ENCODE results near the gene PITX1.

PITX1 gene

DNA sequence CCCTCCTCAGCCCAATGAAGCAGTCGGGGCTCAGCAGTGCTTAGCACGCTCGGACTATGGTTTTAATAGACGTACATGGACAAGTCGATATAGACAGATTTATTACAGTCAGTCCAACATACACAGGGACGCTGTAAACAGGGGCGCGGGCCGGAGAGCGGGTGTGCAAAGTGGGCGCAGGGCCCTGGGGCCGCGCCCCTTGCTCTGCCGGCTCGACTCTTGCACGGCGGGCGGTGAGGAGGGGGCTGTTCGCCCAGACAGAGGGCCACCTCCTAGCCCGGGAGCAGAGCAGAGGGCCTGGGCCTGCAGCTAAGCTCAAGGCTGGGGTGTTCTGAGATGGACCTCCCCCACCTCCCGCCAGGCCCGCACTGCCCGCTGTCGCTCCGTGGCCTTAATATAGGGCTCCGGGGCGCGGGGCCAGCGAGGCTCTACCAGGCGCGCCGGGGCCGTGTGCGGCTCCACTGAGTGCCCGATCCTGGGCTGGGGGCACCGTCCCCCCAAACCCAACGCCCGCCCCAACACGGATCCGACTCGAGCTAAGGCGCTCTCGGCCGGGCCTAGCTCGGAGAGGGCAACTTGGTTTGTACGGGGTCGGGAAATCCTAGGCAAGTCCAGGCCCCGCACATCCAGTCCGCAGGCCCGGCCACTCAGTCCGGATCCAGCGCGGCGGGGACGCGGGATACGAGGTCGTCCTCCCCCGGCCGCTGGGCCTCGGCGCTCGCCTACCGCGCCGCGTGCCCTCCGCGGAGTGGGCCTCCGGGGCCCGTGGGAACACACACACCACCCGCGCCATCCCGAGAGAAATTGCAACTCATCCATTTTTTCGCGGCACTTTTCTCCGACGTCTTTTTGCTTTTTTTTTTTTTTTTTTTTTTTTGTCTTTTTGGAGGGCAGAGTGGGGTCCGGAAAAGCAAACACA lies 6.1 kb downstream of the PITX1 start:
- Histone ChIP-seq H3K9ac (ENCODE audit: low read length) (peak overlapping the region; percentile 8), H3K27me3 (ENCODE audit: control insufficient read depth, insufficient read depth, low read length) (peaks cover 90% of the 10 kb centered on the region)

DNA sequence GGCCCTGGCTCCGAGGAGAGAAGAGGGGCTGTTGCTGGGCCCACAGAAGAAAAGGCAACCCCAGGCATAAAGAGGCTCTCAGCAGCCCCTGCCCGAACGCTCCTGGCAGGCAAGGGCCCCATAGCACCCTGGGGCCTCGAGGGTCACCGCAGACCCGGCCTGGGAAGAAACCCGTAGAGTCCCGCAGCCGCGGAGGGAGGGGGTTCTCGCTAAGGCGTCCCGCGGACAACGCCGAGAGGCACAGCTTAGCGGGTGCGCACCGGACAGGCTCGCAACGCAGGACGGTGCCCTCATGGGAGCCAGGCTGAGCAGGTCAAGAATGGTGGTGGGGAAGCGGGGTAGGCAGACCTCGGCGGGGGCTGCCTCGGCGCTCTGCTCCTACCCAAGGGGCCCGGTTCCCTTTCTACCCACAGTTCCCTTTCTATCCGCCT lies 6.7 kb downstream of the PITX1 start:
- no peak overlapping the region for H3K9ac ChIP-seq (ENCODE audit: low read length)
- peaks cover 42% of the 10 kb centered on the region for H3K4me1 ChIP-seq (ENCODE audit: control insufficient read depth, insufficient read depth, low read length)
- H3K36me3 ChIP-seq (ENCODE audit: control insufficient read depth, insufficient read depth, low read length) = no peaks in the 10 kb centered on the region
- no peaks in the 10 kb centered on the region for H3K9me3 ChIP-seq (ENCODE audit: control insufficient read depth, insufficient read depth, low read depth, low read length)
- H3K27me3 ChIP-seq (ENCODE audit: control insufficient read depth, insufficient read depth, low read length) = peaks cover 86% of the 10 kb centered on the region
- H3K4me3 ChIP-seq (ENCODE audit: low read depth, low read length) = peak overlapping the region; percentile 49
- H3K27ac ChIP-seq (ENCODE audit: low read depth, low read length) = no peak overlapping the region

More for the DNA sequence above, 6.1 kb downstream of the PITX1 start:
- Histone ChIP-seq H3K27ac (ENCODE audit: low read depth, low read length) (no peak overlapping the region), H3K36me3 (ENCODE audit: control insufficient read depth, insufficient read depth, low read length) (no peaks in the 10 kb centered on the region), H3K4me3 (ENCODE audit: low read depth, low read length) (peak overlapping the region; percentile 49), H3K4me1 (ENCODE audit: control insufficient read depth, insufficient read depth, low read length) (peaks cover 42% of the 10 kb centered on the region), H3K9me3 (ENCODE audit: control insufficient read depth, insufficient read depth, low read depth, low read length) (no peaks in the 10 kb centered on the region)

DNA sequence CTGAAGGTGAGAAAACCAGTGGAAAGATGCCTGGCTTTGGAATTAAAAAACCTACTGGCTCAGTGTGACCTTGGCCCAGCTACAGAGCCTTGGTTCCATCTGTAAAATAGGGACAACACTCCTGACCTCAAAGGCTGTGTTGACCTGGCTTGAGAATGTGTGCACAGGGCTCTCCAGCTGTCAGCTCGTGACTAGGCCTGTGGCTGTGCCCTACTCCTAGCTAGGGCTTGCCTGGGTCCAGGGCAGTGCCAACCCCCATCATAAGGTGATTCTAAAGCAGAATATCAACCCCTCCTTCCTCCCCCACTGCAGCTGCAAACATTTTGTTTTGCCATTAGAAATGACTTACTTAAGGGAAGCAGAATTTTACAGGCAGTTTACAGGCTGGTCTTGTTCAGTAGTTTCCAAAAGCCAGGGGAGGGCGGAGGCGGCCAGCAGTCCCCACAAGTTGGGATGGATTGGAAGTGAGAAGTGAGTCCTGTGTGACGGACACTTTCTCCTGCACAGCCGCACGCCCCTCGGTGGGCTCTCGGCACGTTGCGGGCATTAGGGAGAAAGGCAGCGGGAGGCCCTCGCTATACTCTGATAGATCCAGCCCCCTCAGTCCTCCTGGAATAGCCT lies 7.3 kb downstream of the PITX1 start:
- Histone ChIP-seq H3K9me3 (ENCODE audit: control insufficient read depth, insufficient read depth, low read depth, low read length) (no peaks in the 10 kb centered on the region), H3K4me1 (ENCODE audit: control insufficient read depth, insufficient read depth, low read length) (peaks cover 41% of the 10 kb centered on the region), H3K27me3 (ENCODE audit: control insufficient read depth, insufficient read depth, low read length) (peaks cover 82% of the 10 kb centered on the region), H3K36me3 (ENCODE audit: control insufficient read depth, insufficient read depth, low read length) (no peaks in the 10 kb centered on the region), H3K4me3 (ENCODE audit: low read depth, low read length) (peak overlapping the region; percentile 49; the same call in 1 of the 2 replicates), H3K27ac (ENCODE audit: low read depth, low read length) (no peak overlapping the region), H3K9ac (ENCODE audit: low read length) (no peak overlapping the region)

DNA sequence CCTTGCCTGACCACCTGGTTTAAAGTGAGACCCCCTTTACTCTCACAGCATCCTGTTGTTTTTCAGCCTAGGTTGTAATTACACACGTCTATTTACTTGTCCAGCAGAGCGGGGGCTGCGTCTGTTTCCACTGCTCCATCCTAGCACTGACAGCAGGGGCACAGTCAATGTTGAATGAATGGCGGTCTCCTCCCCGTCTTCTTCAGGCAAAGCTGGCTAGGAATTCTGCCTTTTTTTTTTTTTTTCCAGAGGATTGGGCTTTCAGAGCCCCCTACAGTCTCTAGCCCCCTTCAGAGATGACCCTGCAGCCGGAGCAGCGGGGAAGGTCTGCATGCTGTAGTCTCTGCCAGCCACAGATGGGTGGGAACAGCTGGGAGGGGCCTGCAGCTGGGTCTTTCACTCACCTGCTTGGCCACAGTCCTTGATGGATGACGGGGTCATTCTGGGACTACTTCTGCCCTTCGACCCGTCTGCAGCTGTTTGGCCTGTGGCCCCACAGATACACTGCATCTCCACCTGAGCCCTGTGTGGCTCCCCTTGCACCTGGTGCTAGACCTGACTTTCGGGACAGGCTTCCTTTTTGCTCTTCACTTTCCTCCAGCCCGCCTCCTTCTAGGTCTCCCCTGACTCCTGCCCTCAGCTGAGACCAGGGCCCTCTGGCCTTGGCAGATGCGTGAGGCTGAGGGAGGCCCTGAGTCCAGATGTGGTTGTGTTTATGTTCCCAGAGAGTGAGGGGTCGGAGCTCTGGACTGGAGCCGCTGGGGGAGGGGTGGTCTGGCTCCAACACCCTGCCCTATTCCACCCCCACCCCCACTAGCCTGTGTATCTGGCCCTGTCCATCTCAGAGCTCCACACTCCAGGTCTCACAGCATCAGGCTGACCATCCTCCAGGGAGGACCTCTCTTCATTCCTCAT lies 8.0 kb downstream of the PITX1 start:
- Histone ChIP-seq H3K27me3 (ENCODE audit: control insufficient read depth, insufficient read depth, low read length) (peaks cover 76% of the 10 kb centered on the region), H3K36me3 (ENCODE audit: control insufficient read depth, insufficient read depth, low read length) (no peaks in the 10 kb centered on the region), H3K27ac (ENCODE audit: low read depth, low read length) (no peak overlapping the region), H3K4me1 (ENCODE audit: control insufficient read depth, insufficient read depth, low read length) (peaks cover 37% of the 10 kb centered on the region), H3K9ac (ENCODE audit: low read length) (no peak overlapping the region), H3K4me3 (ENCODE audit: low read depth, low read length) (no peak overlapping the region), H3K9me3 (ENCODE audit: control insufficient read depth, insufficient read depth, low read depth, low read length) (no peaks in the 10 kb centered on the region)

DNA sequence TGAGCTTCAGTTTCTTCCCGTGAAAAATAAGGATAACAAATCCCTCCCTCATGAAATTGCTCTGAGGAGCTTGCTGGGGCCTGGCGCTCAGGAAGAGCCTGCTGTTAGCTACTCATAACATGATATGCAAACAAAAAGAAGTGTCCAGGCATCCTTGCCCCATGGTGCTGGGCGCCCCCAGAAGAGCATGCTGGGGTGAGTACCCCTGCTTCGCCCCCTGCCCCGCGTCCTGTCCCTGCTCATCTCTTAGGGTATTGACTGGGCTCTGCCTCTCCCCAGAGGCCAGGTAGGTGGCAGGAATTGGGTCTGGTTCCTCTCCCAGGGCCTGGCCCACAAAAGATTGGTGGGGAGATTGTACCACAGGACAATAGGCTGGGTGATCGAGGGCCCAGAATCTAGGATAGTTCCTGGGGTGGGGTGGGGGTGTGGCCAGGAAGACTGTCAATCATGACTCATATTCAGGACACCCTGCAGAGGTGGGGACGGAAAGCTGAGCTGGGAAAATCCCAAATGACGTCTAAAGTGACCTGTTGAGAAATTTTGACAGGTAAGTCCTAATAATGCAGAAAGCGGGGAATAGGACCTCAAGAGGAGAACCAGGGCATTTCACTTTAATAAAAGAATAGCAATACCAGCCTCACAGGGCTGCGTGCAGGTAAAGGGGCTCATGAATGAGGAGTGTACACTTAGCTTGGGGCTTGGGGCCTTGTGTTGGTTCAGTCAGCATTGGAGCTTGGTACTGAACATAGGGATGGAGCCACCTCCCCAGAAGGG lies 8.9 kb downstream of the PITX1 start:
- no peak overlapping the region for H3K9ac ChIP-seq (ENCODE audit: low read length)
- peaks cover 69% of the 10 kb centered on the region for H3K27me3 ChIP-seq (ENCODE audit: control insufficient read depth, insufficient read depth, low read length)
- H3K4me1 ChIP-seq (ENCODE audit: control insufficient read depth, insufficient read depth, low read length) = peaks cover 29% of the 10 kb centered on the region
- no peaks in the 10 kb centered on the region for H3K36me3 ChIP-seq (ENCODE audit: control insufficient read depth, insufficient read depth, low read length)
- no peak overlapping the region for H3K4me3 ChIP-seq (ENCODE audit: low read depth, low read length)
- no peak overlapping the region for H3K27ac ChIP-seq (ENCODE audit: low read depth, low read length)
- no peaks in the 10 kb centered on the region for H3K9me3 ChIP-seq (ENCODE audit: control insufficient read depth, insufficient read depth, low read depth, low read length)

DNA sequence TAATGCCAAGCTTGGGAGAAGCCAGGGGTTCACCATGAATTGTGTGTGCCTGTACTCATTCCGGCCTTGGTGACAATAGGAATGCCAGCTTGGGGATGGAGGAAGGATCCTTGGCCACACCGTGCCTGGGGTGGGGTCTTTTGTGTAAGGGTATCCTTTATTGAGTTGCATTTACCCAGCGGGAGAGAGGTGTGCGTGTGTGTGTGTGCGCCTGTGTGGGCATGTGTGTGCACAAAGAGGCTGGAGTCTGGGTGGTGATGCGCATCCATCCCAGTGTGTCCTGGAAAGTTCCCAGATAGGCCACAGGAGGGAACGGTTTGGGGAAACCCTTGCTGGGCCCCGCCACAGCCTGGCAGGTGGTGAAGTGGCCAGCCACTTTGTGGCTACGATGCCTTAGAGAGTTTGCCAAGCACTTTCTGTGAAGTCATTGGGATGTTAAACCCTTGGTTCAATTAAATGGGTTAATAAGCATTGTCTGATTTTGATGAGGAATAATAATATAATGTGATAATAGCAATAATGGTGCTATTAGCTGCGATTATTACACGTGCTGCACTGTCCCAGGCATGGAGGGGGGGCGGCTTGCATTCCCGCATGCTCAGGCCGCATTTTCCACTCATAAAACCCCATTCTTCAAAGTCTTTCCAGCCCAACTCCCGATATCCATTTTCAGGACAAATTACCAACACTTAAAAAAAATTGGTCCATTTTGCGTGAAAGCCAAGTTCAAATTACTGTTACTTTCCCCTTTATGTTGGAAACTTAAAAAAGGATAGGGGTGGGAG lies 13.7 kb downstream of the PITX1 start:
- no peak overlapping the region for H3K27ac ChIP-seq (ENCODE audit: low read depth, low read length)
- H3K36me3 ChIP-seq (ENCODE audit: control insufficient read depth, insufficient read depth, low read length) = no peaks in the 10 kb centered on the region

DNA sequence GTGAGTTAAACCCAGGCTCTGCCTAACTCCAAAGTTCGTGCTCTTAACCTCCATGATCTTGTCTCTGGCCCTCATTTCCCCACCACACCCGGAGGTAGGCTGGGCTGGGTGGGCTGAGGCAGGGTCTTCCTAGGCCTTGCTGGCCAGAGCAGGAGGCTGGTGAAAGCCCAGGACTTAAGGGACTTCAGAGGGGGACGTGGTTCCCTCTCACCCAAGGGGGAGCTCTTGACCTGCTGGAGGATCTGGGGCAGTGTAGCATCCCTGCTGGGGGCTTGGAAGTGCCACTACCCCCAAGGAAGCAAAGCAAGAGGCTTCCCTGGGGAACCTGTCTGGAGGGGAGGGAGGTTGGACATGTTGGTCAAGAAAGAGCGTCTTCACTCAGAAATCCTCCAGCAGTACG lies 14.7 kb downstream of the PITX1 start:
- no peaks in the 10 kb centered on the region for H3K9me3 ChIP-seq (ENCODE audit: control insufficient read depth, insufficient read depth, low read depth, low read length)
- peaks cover 12% of the 10 kb centered on the region; the same call in 1 of the 2 replicates for H3K27me3 ChIP-seq (ENCODE audit: control insufficient read depth, insufficient read depth, low read length)
- no peak overlapping the region for H3K9ac ChIP-seq (ENCODE audit: low read length)
- no peaks in the 10 kb centered on the region for H3K36me3 ChIP-seq (ENCODE audit: control insufficient read depth, insufficient read depth, low read length)
- no peak overlapping the region for H3K27ac ChIP-seq (ENCODE audit: low read depth, low read length)
- H3K4me1 ChIP-seq (ENCODE audit: control insufficient read depth, insufficient read depth, low read length) = no peaks in the 10 kb centered on the region
- H3K4me3 ChIP-seq (ENCODE audit: low read depth, low read length) = no peak overlapping the region

More for the DNA sequence above, 13.7 kb downstream of the PITX1 start:
- H3K4me3 ChIP-seq (ENCODE audit: low read depth, low read length) = no peak overlapping the region
- H3K9ac ChIP-seq (ENCODE audit: low read length) = no peak overlapping the region
- no peaks in the 10 kb centered on the region for H3K9me3 ChIP-seq (ENCODE audit: control insufficient read depth, insufficient read depth, low read depth, low read length)
- H3K27me3 ChIP-seq (ENCODE audit: control insufficient read depth, insufficient read depth, low read length) = peaks cover 21% of the 10 kb centered on the region
- peaks cover 5% of the 10 kb centered on the region; the same call in 1 of the 2 replicates for H3K4me1 ChIP-seq (ENCODE audit: control insufficient read depth, insufficient read depth, low read length)

DNA sequence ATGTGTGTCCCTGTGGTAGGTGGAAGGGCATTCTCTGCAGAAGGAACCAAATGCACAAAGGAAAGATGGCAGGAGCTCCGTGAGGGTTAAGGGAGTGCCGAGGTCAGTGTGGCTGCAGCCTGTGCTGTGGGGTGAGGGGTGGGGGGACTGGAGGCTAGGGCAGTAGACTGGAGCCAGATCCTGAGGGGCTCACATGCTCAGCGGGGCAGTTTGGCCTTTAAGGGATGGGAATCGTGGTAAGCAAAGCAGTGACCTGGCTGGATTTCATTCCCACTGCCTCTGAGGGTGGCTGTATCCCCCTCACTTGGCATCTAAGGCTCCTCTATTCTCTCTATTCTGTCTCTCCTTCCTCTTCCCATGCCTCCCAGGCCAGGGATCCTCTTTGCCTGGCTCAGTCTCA lies 15.6 kb downstream of the PITX1 start:
- Histone ChIP-seq H3K27ac (ENCODE audit: low read depth, low read length) (no peak overlapping the region), H3K36me3 (ENCODE audit: control insufficient read depth, insufficient read depth, low read length) (no peaks in the 10 kb centered on the region), H3K9ac (ENCODE audit: low read length) (no peak overlapping the region), H3K4me1 (ENCODE audit: control insufficient read depth, insufficient read depth, low read length) (no peaks in the 10 kb centered on the region), H3K27me3 (ENCODE audit: control insufficient read depth, insufficient read depth, low read length) (peaks cover 8% of the 10 kb centered on the region; the same call in 1 of the 2 replicates), H3K4me3 (ENCODE audit: low read depth, low read length) (no peak overlapping the region), H3K9me3 (ENCODE audit: control insufficient read depth, insufficient read depth, low read depth, low read length) (no peaks in the 10 kb centered on the region)

DNA sequence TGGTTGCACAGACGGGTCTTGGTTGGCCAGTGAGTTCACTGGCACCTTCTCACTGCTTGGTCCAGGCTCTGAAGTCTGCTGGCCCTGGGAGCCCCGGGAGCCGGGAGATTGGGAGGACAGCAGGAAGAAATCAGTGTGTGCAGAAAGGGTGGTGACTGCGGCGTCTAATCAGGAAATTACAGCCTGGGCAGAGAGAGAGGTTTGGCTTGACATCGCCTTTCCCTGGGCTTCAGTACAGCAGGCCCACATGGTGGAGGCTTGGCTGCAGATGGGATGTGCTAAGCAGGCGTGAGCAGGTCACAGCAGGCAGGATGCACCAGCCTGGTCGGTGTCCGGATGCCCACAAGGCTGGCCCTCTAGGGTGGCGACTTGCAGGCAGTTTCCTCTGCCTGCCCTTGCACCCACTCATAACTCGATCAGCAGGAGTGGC lies 17.2 kb downstream of the PITX1 start:
- no peaks in the 10 kb centered on the region for H3K9me3 ChIP-seq (ENCODE audit: control insufficient read depth, insufficient read depth, low read depth, low read length)
- H3K27me3 ChIP-seq (ENCODE audit: control insufficient read depth, insufficient read depth, low read length) = peaks cover 4% of the 10 kb centered on the region; the same call in 1 of the 2 replicates
- no peaks in the 10 kb centered on the region for H3K36me3 ChIP-seq (ENCODE audit: control insufficient read depth, insufficient read depth, low read length)
- H3K9ac ChIP-seq (ENCODE audit: low read length) = no peak overlapping the region
- H3K4me3 ChIP-seq (ENCODE audit: low read depth, low read length) = no peak overlapping the region
- no peaks in the 10 kb centered on the region for H3K4me1 ChIP-seq (ENCODE audit: control insufficient read depth, insufficient read depth, low read length)
- H3K27ac ChIP-seq (ENCODE audit: low read depth, low read length) = no peak overlapping the region
